Stimulated activated CD8-positive, alpha-beta memory T cell treated with anti-CD3 and anti-CD28 coated beads, Interleukin-2, amount 100 ng/mL, for 1 hour (primary cell): ENCODE measurements around the gene CDC42.

Experiments used
- DNase-seq, 2 donors: peaks; one replicate each; pipeline ENCODE4 v3.0.0-alpha.2; 2020; ENCODE audit warnings: low read depth in 2 of 2

CDC42 gene

GRCh38 chr1:22037520-22037919 lies 15.0 kb upstream of the CDC42 start:
- DNase-seq, result no peak

GRCh38 chr1:22038036-22038435 lies 14.5 kb upstream of the CDC42 start:
- no peak for DNase-seq

- DNase-seq, result peak; percentile 68 to 79
These were observed 12.8 kb upstream of the CDC42 start for GRCh38 chr1:22039594-22040285.

GRCh38 chr1:22040286-22040623 lies 12.3 kb upstream of the CDC42 start:
- no peak for DNase-seq

GRCh38 chr1:22041505-22041904 lies 11.0 kb upstream of the CDC42 start:
- DNase-seq, result no peak

GRCh38 chr1:22043198-22043769 lies 9.2 kb upstream of the CDC42 start:
- DNase-seq, result no peak

- DNase-seq, result no peak
These were observed 7.7 kb upstream of the CDC42 start for GRCh38 chr1:22044690-22045420.

- DNase-seq, result no peak
These were observed 6.8 kb upstream of the CDC42 start for GRCh38 chr1:22045604-22046228.

GRCh38 chr1:22048351-22049192 lies 3.9 kb upstream of the CDC42 start:
- no peak for DNase-seq

GRCh38 chr1:22050330-22050729 lies 2.2 kb upstream of the CDC42 start:
- no peak for DNase-seq

GRCh38 chr1:22051607-22052114 lies 848 bp upstream of the CDC42 start:
- DNase-seq, result no peak

GRCh38 chr1:22053017-22053860 lies 730 bp downstream of the CDC42 start:
- peak; percentile 15 to 31 for DNase-seq

- DNase-seq, result no peak
These were observed 1.6 kb downstream of the CDC42 start for GRCh38 chr1:22053861-22054770.

- no peak for DNase-seq
These were observed 3.0 kb downstream of the CDC42 start for GRCh38 chr1:22055463-22055862.

- DNase-seq, result no peak
These were observed 3.5 kb downstream of the CDC42 start for GRCh38 chr1:22056043-22056442.

GRCh38 chr1:22056936-22057335 lies 4.4 kb downstream of the CDC42 start:
- no peak for DNase-seq

- DNase-seq, result no peak
These were observed 5.4 kb downstream of the CDC42 start for GRCh38 chr1:22057861-22058260.

- no peak for DNase-seq
These were observed 12.4 kb downstream of the CDC42 start for GRCh38 chr1:22064751-22065402.

- no peak for DNase-seq
These were observed 19.0 kb downstream of the CDC42 start for GRCh38 chr1:22071511-22071910.
